Peyer's patch (tissue), 4 donors: ENCODE results near the gene GRAMD4. TPM values are rescaled to one million over a fixed set of nuclear protein-coding genes. Genes with fewer than 3 reads are reported as not detected.

Source experiments
- DNase-seq, 3 donors: peaks; one replicate each; pipeline ENCODE4 v3.0.0-alpha.2; 2017 to 2019
- H3K27ac ChIP-seq, 4 donors: fragments of 200-600 bp; sonication (generic); one replicate each; pipeline ENCODE4 v1.5.1; 2016 to 2019
- H3K27me3 ChIP-seq, 2 donors: fragments of 200-600 bp; sonication (generic); one replicate each; pipeline ENCODE4 v1.5.1; 2019
- H3K36me3 ChIP-seq, 3 donors: fragments of 200-600 bp; sonication (generic); one replicate each; pipeline ENCODE4 v1.5.1; 2016 to 2019
- H3K4me1 ChIP-seq, 4 donors: fragments of 200-600 bp; sonication (generic); one replicate each; pipeline ENCODE4 v1.5.1; 2016 to 2019
- H3K4me3 ChIP-seq, 4 donors: fragments of 200-600 bp; sonication (generic); 1 replicate in 3 of 4; 2 replicates in 1 of 4; pipeline ENCODE4 v1.5.1; 2016 to 2019; ENCODE audit warnings: mild to moderate bottlenecking in 1 of 4
- H3K9me3 ChIP-seq, 4 donors: fragments of 200-600 bp; sonication (generic); one replicate each; pipeline ENCODE4 v1.5.1; 2016 to 2019; ENCODE audit warnings: mild to moderate bottlenecking in 1 of 4
- CTCF ChIP-seq, 6 experiments: fragments of 450-650 bp in 4 of 6; fragments of 200-600 bp in 2 of 6; sonication (generic) in 1 of 6; IDR thresholded peaks; one replicate each; pipeline ENCODE4 v1.5.1; 2017 to 2019; ENCODE audit warnings: antibody characterized with exemption in 6 of 6, mild to moderate bottlenecking in 3 of 6, moderate library complexity in 1 of 6
- POLR2A ChIP-seq, 2 donors: fragments of 450-650 bp; IDR thresholded peaks; one replicate each; pipeline ENCODE4 v1.5.1; 2017; ENCODE audit warnings: antibody characterized with exemption in 2 of 2, mild to moderate bottlenecking in 2 of 2, moderate library complexity in 2 of 2
- total RNA-seq, 4 donors: library from RNA; depleted of rRNA; stranded (reverse); fragments of >200 nt; gene quantifications; one replicate each; pipeline ENCODE4 v1.1.0, GENCODE V29; 2016

GRAMD4 gene
- total RNA-seq, 4 donors from 2014 or later, result 98.2 to 428 (median 422) TPM

GRCh38 chr22:46694416-46695170, 74.4 kb downstream of the GRAMD4 start:
- no peaks in the 10 kb centered on the region for H3K9me3 ChIP-seq
- no peak for DNase-seq
- H3K36me3 ChIP-seq, result peaks cover 0 to 96% (median 3%) of the 10 kb centered on the region in 3 donors
- no peaks in the 10 kb centered on the region for H3K4me1 ChIP-seq
- no peaks in the 10 kb centered on the region for H3K27me3 ChIP-seq
- H3K27ac ChIP-seq, result no peak overlapping the region
- TF ChIP-seq POLR2A (IDR thresholded peaks at IDR 0.05) (no peak), CTCF (IDR thresholded peaks at IDR 0.05) (no peak)
- no peak overlapping the region for H3K4me3 ChIP-seq

- Histone ChIP-seq H3K27me3 (no peaks in the 10 kb centered on the region), H3K36me3 (peaks cover 0 to 97% (median 3%) of the 10 kb centered on the region in 3 donors), H3K27ac (no peak overlapping the region), H3K4me3 (no peak overlapping the region), H3K9me3 (no peaks in the 10 kb centered on the region), H3K4me1 (no peaks in the 10 kb centered on the region)
- DNase-seq, result no peak
- TF ChIP-seq CTCF (IDR thresholded peaks at IDR 0.05) (no peak), POLR2A (IDR thresholded peaks at IDR 0.05) (no peak)
Measured at GRCh38 chr22:46695346-46696228, 75.4 kb downstream of the GRAMD4 start.

GRCh38 chr22:46696229-46696518, 76.0 kb downstream of the GRAMD4 start:
- Histone ChIP-seq H3K9me3 (no peaks in the 10 kb centered on the region), H3K4me3 (no peak overlapping the region), H3K4me1 (no peaks in the 10 kb centered on the region), H3K27me3 (no peaks in the 10 kb centered on the region), H3K36me3 (peaks cover 0 to 97% (median 3%) of the 10 kb centered on the region in 3 donors), H3K27ac (no peak overlapping the region)
- no peak for DNase-seq
- TF ChIP-seq POLR2A (IDR thresholded peaks at IDR 0.05), result no peak
- TF ChIP-seq CTCF (IDR thresholded peaks at IDR 0.05), result no peak

GRCh38 chr22:46696614-46697013, 76.4 kb downstream of the GRAMD4 start:
- no peaks in the 10 kb centered on the region for H3K4me1 ChIP-seq
- peaks cover 0 to 97% (median 3%) of the 10 kb centered on the region in 3 donors for H3K36me3 ChIP-seq
- no peak overlapping the region for H3K4me3 ChIP-seq
- no peaks in the 10 kb centered on the region for H3K9me3 ChIP-seq
- no peaks in the 10 kb centered on the region for H3K27me3 ChIP-seq
- DNase-seq, result no peak
- TF ChIP-seq CTCF (IDR thresholded peaks at IDR 0.05) (no peak), POLR2A (IDR thresholded peaks at IDR 0.05) (no peak)
- H3K27ac ChIP-seq, result no peak overlapping the region

GRCh38 chr22:46697811-46698515, 77.8 kb downstream of the GRAMD4 start:
- no peaks in the 10 kb centered on the region for H3K4me1 ChIP-seq
- DNase-seq, result no peak
- no peak overlapping the region for H3K4me3 ChIP-seq
- no peaks in the 10 kb centered on the region for H3K27me3 ChIP-seq
- H3K36me3 ChIP-seq, result peaks cover 0 to 98% (median 3%) of the 10 kb centered on the region in 3 donors
- H3K9me3 ChIP-seq, result no peaks in the 10 kb centered on the region
- TF ChIP-seq POLR2A (IDR thresholded peaks at IDR 0.05) (no peak), CTCF (IDR thresholded peaks at IDR 0.05) (no peak)
- H3K27ac ChIP-seq, result no peak overlapping the region
